ENCODE measurements around the gene IL16.
A peak's percentile ranks its signal among the peaks of the same experiment; 100 is the strongest.

DNA sequence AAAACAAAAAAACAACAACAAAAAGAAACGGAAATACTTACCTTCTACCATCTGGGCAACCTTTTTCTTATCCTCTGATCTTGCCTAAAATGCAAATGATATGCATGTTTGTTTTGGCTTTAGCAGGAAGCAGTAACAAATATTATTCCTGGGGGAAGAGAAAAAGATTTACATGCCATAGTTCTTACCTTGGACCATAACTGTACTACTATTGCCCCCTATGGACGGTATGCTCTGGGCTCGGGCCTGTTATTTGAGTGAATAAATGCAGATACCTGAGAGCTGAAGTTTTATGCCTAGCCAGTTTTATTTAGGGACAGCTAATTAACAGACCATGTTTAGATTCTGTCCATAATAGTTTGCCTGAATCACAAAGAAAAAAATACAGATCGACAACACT lies 139.9 kb downstream of the IL16 start:
- TF ChIP-seq CTCF (conservative IDR thresholded peaks at IDR 0.05; ENCODE audit: low read depth, low read length) (peak; percentile 45), EZH2 (IDR thresholded peaks at IDR 0.05; ENCODE audit: borderline replicate concordance, low read depth, low read length, poor library complexity, severe bottlenecking) (no peak)
